Subcutaneous abdominal adipose tissue (tissue), 5 donors: ENCODE data around the gene SPN.

Experiments
- H3K27ac ChIP-seq: one replicate; pipeline ENCODE4 v1.7.0; 2013; ENCODE audit warnings: low read depth, mild to moderate bottlenecking, inconsistent platforms, low read length, moderate library complexity
- H3K27me3 ChIP-seq, 5 donors: one replicate each; pipeline ENCODE4 v1.7.0; 2013; ENCODE audit warnings: low read length in 5 of 5, inconsistent platforms in 1 of 5; ENCODE audit not compliant: control insufficient read depth in 5 of 5, insufficient read depth in 4 of 5
- H3K36me3 ChIP-seq, 5 donors: one replicate each; pipeline ENCODE4 v1.7.0; 2013; ENCODE audit warnings: low read length in 5 of 5; ENCODE audit not compliant: control insufficient read depth in 5 of 5, insufficient read depth in 5 of 5
- H3K4me1 ChIP-seq, 5 donors: one replicate each; pipeline ENCODE4 v1.7.0; 2013; ENCODE audit warnings: low read length in 5 of 5, mild to moderate bottlenecking in 3 of 5, moderate library complexity in 1 of 5; ENCODE audit not compliant: control insufficient read depth in 5 of 5, insufficient read depth in 5 of 5
- H3K4me3 ChIP-seq, 5 donors: one replicate each; pipeline ENCODE4 v1.7.0; 2013; ENCODE audit warnings: low read length in 5 of 5, low read depth in 1 of 5
- H3K9ac ChIP-seq, 5 donors: one replicate each; pipeline ENCODE4 v1.7.0; 2013; ENCODE audit warnings: low read length in 5 of 5, mild to moderate bottlenecking in 4 of 5, moderate library complexity in 3 of 5
- H3K9me3 ChIP-seq, 5 donors: one replicate each; pipeline ENCODE4 v1.7.0; 2013; ENCODE audit warnings: low read length in 5 of 5; ENCODE audit not compliant: control insufficient read depth in 5 of 5
- donor health status: healthy.
- donor health status: healthy.
- donor health status: healthy.
- donor health status: healthy.
- donor health status: healthy.

The SPN gene

DNA sequence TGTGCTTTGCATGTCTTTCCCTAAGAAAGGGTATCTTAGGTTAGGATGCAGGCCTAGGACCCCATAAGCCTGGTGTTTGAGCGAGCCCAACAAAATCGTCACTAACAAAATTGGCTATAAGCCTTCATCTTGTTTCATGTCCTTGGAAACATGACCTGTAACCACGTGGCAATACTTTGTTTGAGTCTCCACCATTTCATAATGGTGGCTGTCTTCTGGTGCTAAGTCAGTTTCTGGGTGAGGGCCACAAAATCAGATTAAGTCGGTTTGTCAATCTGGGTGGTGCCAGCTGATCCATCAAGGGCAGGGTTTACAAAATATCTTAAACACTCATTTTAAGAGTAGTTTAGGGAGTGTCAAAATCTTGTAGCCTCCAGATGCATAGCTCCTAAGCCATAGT lies 49.8 kb downstream of the SPN start:
- H3K9me3 ChIP-seq = no peaks in the 10 kb centered on the region
- H3K36me3 ChIP-seq = no peaks in the 10 kb centered on the region
- no peak overlapping the region for H3K4me3 ChIP-seq
- H3K9ac ChIP-seq = no peak overlapping the region
- H3K27me3 ChIP-seq = peaks cover 0 to 3% (median 0%) of the 10 kb centered on the region in 5 donors
- H3K4me1 ChIP-seq = peaks cover 1 to 6% (median 3%) of the 10 kb centered on the region in 5 donors
- no peak overlapping the region for H3K27ac ChIP-seq

- no peaks in the 10 kb centered on the region for H3K27me3 ChIP-seq
- no peak overlapping the region for H3K27ac ChIP-seq
- H3K9me3 ChIP-seq = no peaks in the 10 kb centered on the region
- H3K36me3 ChIP-seq = no peaks in the 10 kb centered on the region
- H3K9ac ChIP-seq = no peak overlapping the region
- H3K4me1 ChIP-seq = peaks cover 1 to 6% (median 3%) of the 10 kb centered on the region in 5 donors
- H3K4me3 ChIP-seq = no peak overlapping the region
Observed at GRCh38 chr16:29714396-29714795, 51.3 kb downstream of the SPN start.

DNA sequence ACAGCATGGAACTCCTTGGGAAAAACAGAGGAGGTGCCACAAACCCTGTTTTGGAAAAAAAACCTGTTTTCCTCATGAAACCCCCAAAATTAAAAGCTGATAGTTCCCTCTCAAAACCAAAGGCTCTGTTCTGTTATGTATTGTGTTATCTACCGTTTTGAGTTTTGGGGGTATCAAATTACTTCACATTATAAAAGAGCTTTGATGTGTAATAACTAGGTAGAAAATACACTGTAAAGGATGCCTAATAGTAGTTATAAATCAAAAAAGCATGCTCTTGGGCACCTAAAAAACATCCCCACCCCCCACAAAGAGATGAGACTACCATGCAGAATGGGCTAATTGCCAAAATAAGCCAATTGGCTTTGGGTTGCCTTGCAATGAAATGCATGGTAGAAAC lies 51.9 kb downstream of the SPN start:
- Histone ChIP-seq H3K4me1 (peaks cover under 1 to 6% (median 3%) of the 10 kb centered on the region in 5 donors), H3K4me3 (no peak overlapping the region), H3K27me3 (no peaks in the 10 kb centered on the region), H3K27ac (no peak overlapping the region), H3K36me3 (no peaks in the 10 kb centered on the region), H3K9me3 (no peaks in the 10 kb centered on the region), H3K9ac (no peak overlapping the region)

DNA sequence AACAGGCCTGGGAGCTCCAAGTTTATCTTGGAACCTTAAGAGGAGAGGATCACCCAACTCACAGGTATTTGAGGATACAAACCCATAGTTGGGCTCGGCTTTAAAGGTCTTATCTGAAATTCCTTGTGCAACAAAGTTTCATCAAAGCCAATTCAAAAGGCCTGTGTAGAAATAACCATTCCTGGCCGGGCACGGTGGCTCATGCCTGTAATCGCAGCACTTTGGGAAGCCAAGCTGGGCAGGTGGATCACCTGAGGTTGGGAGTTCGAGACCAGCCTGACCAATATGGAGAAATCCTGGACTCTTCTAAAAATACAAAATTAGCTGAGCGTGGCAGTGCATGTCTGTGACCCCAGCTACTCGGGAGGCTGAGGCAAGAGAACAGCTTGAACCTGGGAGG lies 54.1 kb downstream of the SPN start:
- H3K27ac ChIP-seq = no peak overlapping the region
- H3K9ac ChIP-seq = no peak overlapping the region
- peaks cover 0 to 5% (median 0%) of the 10 kb centered on the region in 5 donors for H3K4me1 ChIP-seq
- H3K9me3 ChIP-seq = no peaks in the 10 kb centered on the region
- no peak overlapping the region for H3K4me3 ChIP-seq
- H3K36me3 ChIP-seq = no peaks in the 10 kb centered on the region
- no peaks in the 10 kb centered on the region for H3K27me3 ChIP-seq

DNA sequence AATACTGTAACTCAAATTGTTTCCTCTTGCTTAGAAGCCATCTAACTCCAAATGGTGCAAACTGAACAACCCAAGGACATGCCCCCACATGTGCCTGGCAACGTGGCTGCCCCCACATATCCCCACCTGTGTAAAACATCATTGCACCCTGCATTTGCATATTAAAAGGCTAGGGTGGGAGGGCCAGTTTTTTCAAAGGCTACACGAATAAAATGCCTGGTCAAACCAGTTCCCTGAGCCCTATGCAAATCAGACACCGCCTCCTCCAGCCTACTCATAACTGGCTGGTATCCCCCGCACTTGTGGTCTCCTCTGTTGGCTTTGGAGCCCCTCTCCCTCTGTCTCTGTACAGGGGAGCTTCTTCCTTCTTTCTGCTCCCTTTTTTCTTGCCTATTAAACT lies 56.0 kb downstream of the SPN start:
- H3K4me3 ChIP-seq = no peak overlapping the region
- no peaks in the 10 kb centered on the region for H3K27me3 ChIP-seq
- H3K36me3 ChIP-seq = no peaks in the 10 kb centered on the region
- no peaks in the 10 kb centered on the region for H3K4me1 ChIP-seq
- H3K27ac ChIP-seq = no peak overlapping the region
- no peaks in the 10 kb centered on the region for H3K9me3 ChIP-seq
- no peak overlapping the region for H3K9ac ChIP-seq
